Endodermal cell (in vitro differentiated cells): ENCODE measurements around the gene FAM168A. TPM values are rescaled to one million over a fixed set of nuclear protein-coding genes. Genes with fewer than 3 reads are reported as not detected.

Experiments
- DNase-seq: peaks from one replicate; pipeline ENCODE4 v3.0.0-alpha.2; 2017
- H3K27ac ChIP-seq: 2 replicates; pipeline ENCODE4 v1.5.1; 2013; ENCODE audit warnings: mild to moderate bottlenecking, low read depth, low read length, moderate library complexity
- H3K27me3 ChIP-seq: 2 replicates; pipeline ENCODE4 v1.6.1; 2013; ENCODE audit warnings: mild to moderate bottlenecking, low read length, moderate library complexity; ENCODE audit not compliant: insufficient read depth, control insufficient read depth, poor library complexity, severe bottlenecking
- H3K36me3 ChIP-seq: 2 replicates; pipeline ENCODE4 v1.7.0; 2013; ENCODE audit warnings: mild to moderate bottlenecking, low read length, moderate library complexity; ENCODE audit not compliant: control insufficient read depth, insufficient read depth
- H3K4me1 ChIP-seq: one replicate; pipeline ENCODE4 v1.7.0; 2013; ENCODE audit warnings: low read length; ENCODE audit not compliant: control insufficient read depth, insufficient read depth
- H3K4me3 ChIP-seq: 2 replicates; pipeline ENCODE4 v1.5.1; 2013; ENCODE audit warnings: mild to moderate bottlenecking, low read length, moderate library complexity
- H3K9ac ChIP-seq: 2 replicates; pipeline ENCODE4 v1.6.1; 2013; ENCODE audit warnings: mild to moderate bottlenecking, low read length, moderate library complexity; ENCODE audit not compliant: poor library complexity, severe bottlenecking; ENCODE audit errors: extremely low read depth
- H3K9me3 ChIP-seq: 2 replicates; pipeline ENCODE4 v1.6.1; 2013; ENCODE audit warnings: mild to moderate bottlenecking, low read length, moderate library complexity; ENCODE audit not compliant: control insufficient read depth
- H3K27ac Mint-ChIP-seq: 2 replicates; pipeline ENCODE4 v1.8.0; 2020; ENCODE audit warnings: mixed read lengths
- H3K27me3 Mint-ChIP-seq: 2 replicates; pipeline ENCODE4 v1.8.0; 2021; ENCODE audit warnings: mild to moderate bottlenecking, mixed read lengths; ENCODE audit not compliant: insufficient read depth
- H3K36me3 Mint-ChIP-seq: 2 replicates; pipeline ENCODE4 v1.8.0; 2020; ENCODE audit warnings: low read depth, mixed read lengths
- H3K4me1 Mint-ChIP-seq: 2 replicates; pipeline ENCODE4 v1.8.0; 2020; ENCODE audit warnings: mixed read lengths
- H3K4me3 Mint-ChIP-seq: 2 replicates; pipeline ENCODE4 v1.8.0; 2020; ENCODE audit warnings: mild to moderate bottlenecking, moderate library complexity, mixed read lengths
- H3K9me3 Mint-ChIP-seq: 2 replicates; pipeline ENCODE4 v1.8.0; 2020; ENCODE audit warnings: mild to moderate bottlenecking, mixed read lengths
- CTCF ChIP-seq: fragments of 200-600 bp; sonication (generic); conservative IDR thresholded peaks from 2 replicates; pipeline ENCODE4 v1.5.0; 2021; ENCODE audit warnings: antibody characterized with exemption, mild to moderate bottlenecking
- WGBS, 2 experiments: methylation state at CpG; one replicate each; pipeline versions ENCODE4 v1.1.5 to v1.1.7; 2013; ENCODE audit warnings: missing lambda C conversion rate in 2 of 2, mixed read lengths in 1 of 2; ENCODE audit not compliant: insufficient coverage in 1 of 2, insufficient read length in 1 of 2; 5-methylcytosine and 5-hydroxymethylcytosine counted together
- total RNA-seq, 2 donors: library from RNA; stranded (reverse); fragmentation: NEBNext Ultra II Directional in 1 of 2; extraction: Animal tissue kit (Norgen Biotek cat#: 25700) in 1 of 2; gene quantifications; 2 replicates in 1 of 2; 3 replicates in 1 of 2; pipeline ENCODE4 v1.2.1, GENCODE V29; 2021

The FAM168A gene
- total RNA-seq, 2 donors from 2014 or later: 27.4 to 31.6 TPM

GRCh38 chr11:73528013-73528412 is 69.9 kb downstream of the FAM168A start:
- no peaks in the 10 kb centered on the region for H3K27me3 Mint-ChIP-seq

DNA sequence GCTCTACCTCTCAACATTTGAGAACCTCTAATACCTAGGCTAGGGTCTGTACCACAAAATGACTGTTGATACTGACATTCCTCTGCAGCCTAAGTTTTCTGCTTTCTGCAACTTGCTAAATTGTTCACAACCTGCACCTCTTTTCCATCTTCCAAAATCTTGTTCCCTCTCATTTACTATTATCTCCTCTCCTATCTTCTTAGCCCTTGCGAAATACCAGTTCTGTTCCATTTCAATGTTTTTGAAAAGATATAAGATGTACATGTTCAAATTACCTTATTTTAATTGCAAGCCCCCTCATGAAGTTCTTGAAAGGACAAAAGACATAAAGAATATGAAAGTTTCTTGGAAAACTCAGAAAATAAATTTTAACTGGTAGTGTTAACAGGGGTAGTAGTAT is 72.3 kb downstream of the FAM168A start:
- H3K9me3 Mint-ChIP-seq: peaks cover 25% of the 10 kb centered on the region
- Histone ChIP-seq H3K27ac (no peak overlapping the region), H3K36me3 (no peaks in the 10 kb centered on the region), H3K9me3 (peaks cover 15% of the 10 kb centered on the region), H3K4me1 (peaks cover 20% of the 10 kb centered on the region), H3K9ac (no peak overlapping the region), H3K4me3 (no peak overlapping the region), H3K27me3 (no peaks in the 10 kb centered on the region)
- peaks cover 49% of the 10 kb centered on the region for H3K4me1 Mint-ChIP-seq
- H3K27ac Mint-ChIP-seq: no peak overlapping the region
- no peak for TF ChIP-seq CTCF
- DNase-seq: no peak
- whole genome bisulfite sequencing, 2 experiments: 100% methylated on average over 1 of the region's 1 CpG; no CpG with 5 or more reads in 1 of the 2 experiments
- no peaks in the 10 kb centered on the region for H3K27me3 Mint-ChIP-seq
- H3K4me3 Mint-ChIP-seq: no peak overlapping the region
- peaks cover 16% of the 10 kb centered on the region for H3K36me3 Mint-ChIP-seq

More at GRCh38 chr11:73528013-73528412, 69.9 kb downstream of the FAM168A start:
- no peak for DNase-seq
- Histone ChIP-seq H3K4me1 (peaks cover 24% of the 10 kb centered on the region), H3K4me3 (no peak overlapping the region), H3K36me3 (no peaks in the 10 kb centered on the region), H3K27ac (no peak overlapping the region), H3K9me3 (peaks cover 15% of the 10 kb centered on the region), H3K27me3 (no peaks in the 10 kb centered on the region), H3K9ac (no peak overlapping the region)
- no peak overlapping the region for H3K4me3 Mint-ChIP-seq
- no peak for TF ChIP-seq CTCF
- H3K36me3 Mint-ChIP-seq: peaks cover 12% of the 10 kb centered on the region
- H3K9me3 Mint-ChIP-seq: peaks cover 16% of the 10 kb centered on the region
- WGBS, 2 experiments: 94 to 96% methylated on average over 4 of the region's 5 CpGs
- peaks cover 52% of the 10 kb centered on the region for H3K4me1 Mint-ChIP-seq
- H3K27ac Mint-ChIP-seq: peak overlapping the region; percentile 1

DNA sequence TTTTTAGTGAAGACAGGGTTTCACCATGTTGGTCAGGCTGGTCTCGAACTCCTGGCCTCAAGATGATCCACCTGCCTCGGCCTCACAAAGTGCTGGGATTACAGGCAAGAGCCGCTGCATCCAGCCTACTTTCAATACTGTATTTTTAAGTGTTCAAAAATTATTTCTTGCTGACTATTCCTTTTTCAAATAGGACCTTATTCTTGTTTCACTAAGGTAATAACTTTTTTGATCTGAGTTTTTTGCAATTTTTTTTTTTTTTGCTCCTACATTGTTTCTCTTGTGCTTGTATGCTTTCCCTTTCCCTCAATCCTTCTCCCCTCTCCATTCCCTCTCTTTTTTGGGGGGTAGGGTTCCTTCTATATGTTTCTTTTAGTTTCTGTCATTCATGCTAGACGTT is 73.1 kb downstream of the FAM168A start:
- Mint-ChIP-seq H3K27ac (no peak overlapping the region), H3K36me3 (peaks cover 16% of the 10 kb centered on the region), H3K27me3 (no peaks in the 10 kb centered on the region), H3K9me3 (peaks cover 25% of the 10 kb centered on the region), H3K4me1 (peaks cover 44% of the 10 kb centered on the region), H3K4me3 (no peak overlapping the region)
- Histone ChIP-seq H3K9me3 (peaks cover 15% of the 10 kb centered on the region), H3K27me3 (no peaks in the 10 kb centered on the region), H3K4me1 (peaks cover 20% of the 10 kb centered on the region), H3K27ac (no peak overlapping the region), H3K36me3 (no peaks in the 10 kb centered on the region), H3K4me3 (no peak overlapping the region), H3K9ac (no peak overlapping the region)
- DNase-seq: no peak
- 80 to 96% methylated on average over 4 of the region's 4 CpGs for WGBS, 2 experiments
- TF ChIP-seq CTCF: no peak
